T-helper 2 cell treated with Interferon-gamma antibody and Interleukin-4, amounts not matched to agents 100 ng/mL and 5 ng/mL, for 36 hours (primary cell): ENCODE data around the gene SFI1. TPM values are rescaled to one million over a fixed set of nuclear protein-coding genes. Genes with fewer than 3 reads are reported as not detected.
"Not testable (repeated sequence)": the region's sequence is repeated elsewhere in the genome, so short reads cannot be mapped to it uniquely, and the experiment has no call there.

Source experiments
- intact Hi-C: fragments of 100-400 bp; cut with micrococcal nuclease; formaldehyde crosslinking; loops from one replicate; pipeline ENCODE4 v1.15.1; 2023
- total RNA-seq: library from RNA; stranded (reverse); gene quantifications from 2 replicates; pipeline ENCODE4 v1.2.3, GENCODE V29; 2022

The SFI1 gene
- total RNA-seq, 1 donor from 2014 or later = 169 TPM

DNA sequence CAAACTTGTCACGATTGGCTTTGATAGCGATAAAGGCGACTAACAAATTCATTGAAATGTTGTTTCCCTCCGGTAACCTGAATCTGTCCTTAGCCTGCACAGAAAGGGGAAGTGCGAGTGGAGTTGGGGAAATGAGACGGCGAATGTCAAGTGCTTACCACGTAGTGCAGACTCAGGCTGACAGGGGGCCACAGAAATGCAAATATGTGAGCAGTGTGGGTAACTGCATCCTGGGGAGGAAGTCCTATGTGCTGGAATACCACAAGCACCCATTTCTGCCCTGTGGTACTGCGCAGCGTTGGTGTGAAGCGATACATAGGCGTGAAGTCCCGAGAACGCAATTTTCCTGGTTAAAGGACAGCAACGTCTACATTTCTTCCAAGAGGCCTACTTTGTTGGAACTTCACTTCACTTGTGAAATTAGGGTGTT is 5.8 kb upstream of the SFI1 start:
- intact Hi-C loops = loop anchor here (2.0 to 10.0 kb wide), 2 partner anchors 94 to 144 kb away; partner anchors contain the start of gene PATZ1

DNA sequence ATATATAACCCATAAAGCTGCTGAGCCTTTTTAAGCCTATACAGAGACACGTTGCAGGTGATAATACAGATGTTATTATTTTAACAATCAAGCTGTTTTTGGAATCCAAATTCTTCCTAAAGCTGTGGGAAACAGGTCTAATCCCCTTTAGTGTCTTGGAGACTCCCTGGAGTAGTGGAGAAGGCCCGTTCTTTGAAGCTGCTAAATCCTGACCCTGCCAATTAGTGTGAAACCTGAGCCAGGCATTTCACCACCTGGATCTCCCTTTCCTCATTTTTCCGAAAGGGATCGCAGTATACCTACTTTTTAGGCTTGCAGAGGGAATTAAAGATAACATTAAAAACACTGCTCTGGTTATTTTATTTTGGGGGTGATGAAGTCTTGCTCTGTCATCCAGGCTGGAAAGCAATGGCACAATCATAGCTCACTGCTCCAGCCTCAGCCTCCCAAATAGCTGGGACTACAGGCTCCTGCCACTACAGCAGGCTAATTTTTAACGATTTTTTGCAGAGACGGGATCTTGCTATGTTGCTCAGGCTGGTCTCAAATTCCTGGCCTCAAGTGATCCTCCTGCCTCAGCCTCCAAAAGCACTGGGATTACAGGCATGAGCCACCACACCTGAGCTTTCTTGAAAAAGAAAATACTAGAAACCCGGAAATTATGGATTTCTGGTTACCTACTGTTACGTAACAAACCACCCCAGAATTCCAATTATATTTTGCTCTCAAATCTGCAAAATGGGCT is 4.9 kb upstream of the SFI1 start:
- intact Hi-C loops = loop anchor here (2.0 to 10.0 kb wide), 2 partner anchors 93 to 145 kb away; partner anchors contain the start of gene PATZ1

DNA sequence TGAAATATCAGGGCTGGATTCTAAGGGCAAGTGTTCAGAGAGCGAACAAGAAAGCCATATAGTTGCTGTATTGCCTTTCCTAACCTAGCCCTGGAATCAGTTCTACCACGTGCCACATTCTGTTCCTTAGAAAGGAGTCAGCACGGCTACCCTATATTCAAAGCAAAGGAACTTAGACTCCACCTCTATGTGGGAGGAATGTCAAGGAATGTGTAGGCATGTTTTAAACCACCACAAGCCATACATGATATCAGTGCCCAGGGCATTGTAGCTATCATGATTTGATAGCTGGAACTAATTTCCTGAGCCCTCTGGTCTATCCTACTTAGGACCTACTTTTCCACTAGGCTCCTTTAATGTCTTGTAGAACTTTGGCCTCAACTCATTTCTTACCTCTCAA is 4.2 kb upstream of the SFI1 start:
- intact Hi-C loops = loop anchor here (10.0 kb wide), 1 partner anchor 93 kb away; no protein-coding TSS in a partner anchor

DNA sequence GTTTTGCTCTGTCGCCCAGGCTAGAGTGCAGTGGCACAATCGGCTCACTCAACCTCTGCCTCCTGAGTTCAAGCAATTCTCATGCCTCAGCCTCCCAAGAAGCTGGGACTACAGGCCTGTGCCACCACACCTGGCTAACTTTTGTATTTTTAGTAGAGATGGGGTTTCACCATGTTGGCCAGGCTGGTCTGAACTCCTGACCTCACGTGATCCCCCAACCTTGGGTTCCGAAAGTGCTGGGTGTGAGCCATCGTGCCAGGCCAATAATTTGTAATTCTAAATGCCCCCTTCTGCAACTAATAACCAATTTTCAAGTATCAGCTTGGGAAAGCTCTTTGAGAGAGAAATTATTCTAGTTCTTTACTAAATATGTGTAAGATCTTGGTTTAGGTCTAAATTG is 3.0 kb upstream of the SFI1 start:
- intact Hi-C loops = loop anchor here (10.0 kb wide), 1 partner anchor 91 kb away; no protein-coding TSS in a partner anchor

DNA sequence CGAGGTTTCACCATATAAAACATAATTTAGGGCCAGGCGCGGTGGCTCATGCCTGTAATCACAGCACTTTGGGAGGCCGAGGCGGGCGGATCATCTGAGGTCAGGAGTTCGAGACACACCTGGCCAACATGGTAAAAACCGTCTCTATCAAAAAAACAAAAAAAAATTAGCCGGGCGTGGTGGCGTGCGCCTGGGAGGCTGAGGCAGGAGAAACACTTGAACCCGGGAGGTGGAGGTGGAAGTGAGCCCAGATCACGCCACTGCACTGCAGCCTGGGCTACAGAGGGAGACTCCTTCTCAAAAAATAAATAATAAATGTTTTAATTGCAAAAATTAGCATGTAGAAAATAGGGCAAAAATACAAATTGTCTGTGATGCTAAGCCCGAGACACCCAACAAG is 993 bp upstream of the SFI1 start:
- intact Hi-C loops = loop anchor here (5.0 to 10.0 kb wide), 4 partner anchors 42 to 257 kb away; partner anchors contain the start of genes DEPDC5 and PRR14L

DNA sequence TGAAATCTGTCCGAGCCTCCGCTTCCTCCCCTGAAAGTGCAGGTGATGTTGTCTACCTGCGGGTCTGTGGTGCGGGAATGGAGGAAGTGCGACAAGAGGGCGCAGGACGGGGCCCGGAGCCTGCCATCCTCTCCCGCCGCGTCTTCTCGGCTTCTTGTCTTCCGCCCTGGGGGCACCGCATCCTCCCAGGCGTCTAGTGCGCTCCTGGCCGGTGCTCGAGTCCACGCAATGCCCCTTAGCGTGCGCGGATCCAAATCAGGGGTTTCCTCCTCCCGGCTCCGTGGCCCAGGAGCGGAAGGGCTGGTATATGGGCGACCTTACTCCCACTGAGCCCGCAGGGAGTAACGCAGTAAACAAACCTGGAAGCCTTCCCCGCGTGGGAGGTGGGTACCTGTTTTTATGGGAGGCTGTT is 405 bp downstream of the SFI1 start:
- intact Hi-C loops = loop anchor here (1.0 to 10.0 kb wide), 7 partner anchors 7 to 448 kb away; partner anchors contain the start of genes DEPDC5, EIF4ENIF1, PIK3IP1 and PRR14L

DNA sequence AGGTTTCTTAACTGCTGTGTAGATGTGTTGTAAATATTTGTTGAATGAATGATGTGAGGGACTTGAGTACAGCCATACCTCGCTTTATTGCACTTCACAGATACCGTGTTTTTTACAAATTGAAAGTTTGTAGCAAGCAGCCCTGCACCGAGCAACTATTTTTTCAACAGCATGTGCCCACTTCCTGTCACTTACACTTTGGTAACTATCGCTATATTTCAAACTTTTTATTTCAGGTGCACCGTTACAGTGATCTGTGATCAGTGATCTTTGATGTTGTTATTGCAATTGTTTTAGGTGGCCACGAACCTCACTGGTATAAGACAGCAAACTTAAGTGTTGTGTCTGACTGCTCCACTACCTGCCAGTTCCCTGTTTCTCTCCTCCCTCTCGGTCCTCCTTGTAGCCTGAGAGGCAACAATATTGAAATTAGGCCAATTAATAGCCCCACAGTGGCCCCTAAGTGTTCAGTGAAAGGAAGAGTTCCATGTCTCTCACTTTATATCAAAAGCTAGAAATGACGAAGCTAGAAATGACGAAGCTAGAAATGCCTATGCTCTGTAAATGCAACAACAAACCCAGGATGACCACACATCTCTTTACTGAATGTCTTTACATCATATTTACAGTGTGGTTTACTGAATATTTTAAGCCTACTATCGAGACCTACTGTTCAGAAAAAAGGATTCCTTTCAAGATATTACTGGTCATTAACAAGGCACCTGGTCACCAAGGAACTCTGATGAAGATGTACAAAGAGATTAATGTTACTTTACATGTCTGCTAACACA is 1.0 kb downstream of the SFI1 start:
- intact Hi-C loops = loop anchor here (1.0 to 10.0 kb wide), 6 partner anchors 8 to 255 kb away; partner anchors contain the start of genes DEPDC5, EIF4ENIF1, PIK3IP1 and PRR14L

DNA sequence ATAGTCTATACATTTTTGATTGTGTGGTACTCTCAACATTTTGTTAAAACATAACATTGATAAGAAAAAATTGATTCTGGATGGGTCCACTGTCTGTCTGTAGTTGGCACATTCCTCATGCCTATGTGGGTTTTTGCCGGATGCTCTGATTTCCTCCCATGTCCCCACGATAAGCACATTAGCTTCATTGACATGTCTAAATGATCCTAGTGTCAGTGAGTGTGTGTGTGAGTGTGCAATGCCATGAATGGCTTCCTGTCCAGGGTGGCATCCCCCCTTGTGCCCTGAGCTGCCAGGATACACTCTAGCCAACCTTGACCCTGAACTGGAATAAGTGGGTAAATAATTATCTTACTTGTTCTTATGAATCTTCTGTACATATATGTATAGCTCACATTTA is 5.4 kb downstream of the SFI1 start:
- intact Hi-C loops = no loop called here

DNA sequence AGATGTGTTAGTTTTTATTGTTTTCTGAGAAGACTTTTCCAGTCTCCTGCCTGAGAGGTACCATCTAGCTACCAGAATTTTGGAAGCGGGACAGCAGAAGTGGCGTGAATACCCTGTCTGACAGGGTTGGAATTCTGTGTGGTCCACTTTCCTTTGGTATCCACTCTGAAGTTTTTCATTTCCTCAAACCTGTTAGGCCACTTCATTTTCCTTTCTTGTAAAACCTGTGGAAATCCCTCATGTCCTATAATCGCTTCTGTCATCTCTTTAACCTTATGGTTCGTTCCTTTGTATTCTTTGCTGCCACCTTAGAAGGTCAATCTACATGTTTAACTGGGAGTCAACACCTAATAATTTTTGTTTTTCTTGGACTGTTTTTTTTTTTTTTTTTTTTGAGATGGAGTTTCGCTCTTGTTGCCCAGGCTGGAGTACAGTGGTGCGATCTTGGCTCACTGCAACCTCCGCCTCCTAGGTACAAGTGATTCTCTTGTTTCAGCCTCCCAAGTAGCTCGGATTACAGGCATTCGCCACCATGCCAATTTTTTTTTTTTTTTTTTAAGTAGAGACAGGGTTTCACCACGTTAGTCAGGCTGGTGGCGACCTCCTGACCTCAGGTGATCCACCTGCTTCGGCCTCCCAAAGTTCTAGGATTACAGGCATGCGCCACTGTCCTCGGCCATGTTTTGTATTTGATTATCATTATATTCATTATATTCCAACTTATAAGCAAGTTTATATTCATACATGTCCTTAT is 7.1 kb downstream of the SFI1 start:
- intact Hi-C loops = no loop called here

DNA sequence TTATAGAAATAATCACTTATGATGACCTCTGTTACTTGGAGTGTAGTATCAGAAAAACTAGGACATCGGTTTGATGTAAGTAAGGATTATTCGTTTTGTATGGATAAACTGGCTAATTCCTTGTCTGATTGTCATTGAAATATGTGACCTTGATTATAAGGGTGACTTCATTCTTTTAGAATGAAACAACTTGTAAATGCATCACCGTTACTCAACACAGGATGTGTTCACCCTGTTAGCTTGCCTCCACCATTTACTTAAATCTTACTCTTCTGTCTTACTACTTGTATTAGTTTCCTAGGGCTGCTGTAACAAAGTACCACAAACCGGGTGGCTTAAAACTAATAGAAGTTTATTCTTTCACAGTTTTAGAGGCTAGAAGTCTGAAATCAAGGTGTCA is 7.9 kb downstream of the SFI1 start:
- intact Hi-C loops = no loop called here

DNA sequence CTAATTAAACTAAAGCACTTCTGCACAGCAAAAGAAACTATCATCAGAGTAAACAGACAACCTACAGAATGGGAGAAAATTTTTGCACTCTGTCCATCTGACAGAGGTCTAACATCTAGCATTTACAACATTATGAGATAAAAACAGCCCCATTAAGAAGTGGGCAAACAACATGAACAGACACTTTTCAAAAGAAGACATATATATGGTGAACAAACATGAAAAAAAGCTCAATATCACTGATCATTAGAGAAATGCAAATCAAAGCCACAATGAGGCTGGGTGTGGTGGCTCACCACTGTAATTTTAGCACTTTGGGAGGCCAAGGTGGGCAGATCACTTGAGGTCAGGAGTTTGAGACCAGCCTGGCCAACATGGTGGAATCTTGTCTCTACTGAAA is 11.2 kb downstream of the SFI1 start:
- intact Hi-C loops = not testable (repeated sequence)

DNA sequence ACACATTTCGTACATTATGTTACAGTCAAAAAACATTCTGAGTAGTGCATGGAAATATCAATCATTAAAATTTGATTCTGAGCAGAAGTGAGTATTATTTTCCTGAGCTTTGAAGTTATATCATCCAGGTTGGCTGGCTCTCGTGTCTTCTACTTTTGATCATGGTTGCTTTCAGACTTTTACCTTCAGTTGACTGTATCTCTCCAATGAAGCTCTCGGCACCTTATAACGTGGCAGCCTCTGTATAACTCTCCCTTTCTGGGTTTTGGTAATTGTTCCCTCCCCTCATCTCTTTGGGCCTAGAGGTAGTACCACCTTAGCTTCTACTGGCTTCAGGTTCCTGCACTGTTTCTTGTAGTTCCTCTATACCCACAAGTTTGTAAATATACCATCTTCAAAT is 12.2 kb downstream of the SFI1 start:
- intact Hi-C loops = no loop called here

DNA sequence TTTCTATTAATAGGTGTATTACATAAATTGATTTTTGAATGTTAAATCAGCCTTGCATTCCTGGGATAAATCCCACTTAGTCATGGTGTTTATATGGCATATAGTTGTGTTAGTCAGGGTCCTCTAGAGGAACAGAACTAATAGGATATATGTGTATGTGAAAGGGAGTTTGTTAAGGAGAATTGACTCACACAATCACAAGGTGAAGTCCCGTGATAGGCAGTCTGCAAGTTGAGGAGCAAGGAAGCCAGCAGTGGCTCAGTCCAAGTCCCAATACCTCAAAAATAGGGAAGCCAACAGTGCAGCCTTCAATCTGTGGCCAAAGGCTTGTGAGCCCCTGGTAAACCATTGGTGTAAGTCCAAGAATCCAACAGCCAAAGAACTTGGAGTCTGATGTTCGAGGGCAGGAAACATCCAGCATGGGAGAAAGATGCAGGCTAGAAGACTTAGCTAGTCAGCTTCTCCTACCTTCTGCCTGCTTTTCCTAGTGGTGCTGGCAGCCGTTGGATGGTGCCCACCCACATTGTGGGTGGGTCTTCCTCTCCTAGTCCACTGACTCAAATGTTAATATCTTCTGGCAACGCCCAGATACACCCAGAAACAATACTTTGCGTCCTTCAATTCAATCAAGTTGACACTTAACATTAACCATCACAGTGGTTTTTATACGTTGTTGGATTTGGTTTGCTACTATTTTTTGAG is 12.9 kb downstream of the SFI1 start:
- intact Hi-C loops = no loop called here

DNA sequence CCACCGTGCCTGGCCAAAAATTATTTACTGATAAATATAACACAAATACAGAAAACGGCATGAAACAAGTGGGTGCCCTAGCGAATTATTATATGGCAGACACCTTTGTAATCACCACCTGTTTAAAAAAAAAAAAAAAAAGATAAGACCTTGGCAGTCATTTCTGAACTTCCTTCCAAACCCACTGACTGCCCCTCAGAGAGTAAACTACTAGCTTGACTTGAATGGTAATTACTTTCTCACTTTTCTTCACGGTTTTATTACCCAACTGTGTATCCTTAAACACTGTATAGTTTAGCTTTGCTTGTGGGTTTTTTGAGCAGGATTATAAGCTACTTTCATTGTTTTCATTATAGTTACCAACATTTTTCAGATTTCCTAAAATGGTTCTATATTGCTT is 23.7 kb downstream of the SFI1 start:
- intact Hi-C loops = no loop called here

DNA sequence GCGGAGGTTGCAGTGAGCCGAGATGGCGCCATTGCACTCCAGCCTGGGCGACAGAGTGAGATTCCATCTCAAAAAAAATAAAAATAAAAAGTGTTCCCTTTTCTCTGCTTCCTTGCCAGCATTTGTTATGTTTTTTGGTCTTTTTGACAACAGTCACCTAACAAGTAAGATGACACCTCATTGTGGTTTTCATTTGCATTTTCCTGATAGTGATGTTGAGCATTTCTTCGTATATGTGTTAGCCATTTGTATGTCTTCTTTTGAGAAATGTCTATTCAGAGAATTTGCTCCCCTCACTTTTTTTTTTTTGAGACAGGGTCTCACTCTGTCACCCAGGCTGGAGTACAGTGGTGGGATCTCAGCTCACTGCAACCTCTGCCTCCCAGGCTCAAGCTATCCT is 27.8 kb downstream of the SFI1 start:
- intact Hi-C loops = not testable (repeated sequence)

DNA sequence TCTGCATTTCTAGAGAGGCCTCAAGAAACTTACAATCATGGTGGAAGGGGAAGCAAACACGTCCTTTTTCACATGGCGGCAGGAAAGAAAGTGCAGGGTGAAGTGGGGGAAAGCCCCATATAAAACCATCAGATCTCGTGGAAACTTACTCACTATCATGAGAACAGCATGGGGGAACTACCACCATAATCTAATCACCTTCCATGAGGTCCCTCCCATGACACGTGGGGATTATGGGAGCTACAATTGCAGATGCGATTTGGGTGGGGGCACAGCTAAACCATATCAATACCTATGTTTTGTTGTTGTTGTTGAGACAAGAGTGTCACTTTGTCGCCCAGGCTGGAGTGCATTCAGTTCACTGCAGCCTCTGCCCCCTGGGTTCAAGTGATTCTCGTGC is 29.9 kb downstream of the SFI1 start:
- intact Hi-C loops = no loop called here

DNA sequence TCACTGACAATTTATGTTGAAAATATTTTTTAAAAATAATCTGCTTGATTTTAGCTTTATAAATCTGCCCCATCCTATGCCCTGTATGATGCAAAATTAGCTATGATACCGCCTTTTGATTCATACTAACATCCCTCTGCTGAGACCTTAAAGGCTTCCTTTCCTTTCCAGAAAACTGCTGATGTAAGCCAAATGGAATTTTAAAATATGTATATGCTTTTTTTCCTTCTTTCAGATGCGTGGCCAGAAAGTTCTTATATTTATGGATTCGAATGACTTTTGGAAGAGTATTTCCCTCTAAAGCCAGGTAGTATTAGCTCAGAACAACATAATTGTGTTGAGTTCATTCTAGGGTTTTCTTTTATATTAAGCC is 34.5 kb downstream of the SFI1 start:
- intact Hi-C loops = no loop called here

DNA sequence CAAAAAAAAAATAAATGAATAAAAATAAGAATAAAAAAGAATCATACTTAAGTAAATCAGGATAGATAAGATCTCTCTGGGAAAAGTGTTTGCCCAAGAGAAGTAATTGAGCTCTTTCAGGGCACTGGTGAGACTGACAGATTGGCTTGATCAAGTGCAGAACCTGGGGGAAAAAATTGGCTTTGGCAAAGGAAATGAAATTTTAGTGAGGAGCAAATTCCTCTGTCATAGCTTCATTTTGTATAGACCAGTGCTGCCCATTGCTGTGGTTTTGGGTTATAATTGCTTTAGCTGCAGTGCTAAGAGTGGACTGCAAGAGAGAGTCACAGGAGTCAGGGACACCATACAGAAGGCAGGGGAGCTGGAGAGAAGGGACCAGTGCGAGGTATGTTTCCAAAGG is 35.7 kb downstream of the SFI1 start:
- intact Hi-C loops = no loop called here

DNA sequence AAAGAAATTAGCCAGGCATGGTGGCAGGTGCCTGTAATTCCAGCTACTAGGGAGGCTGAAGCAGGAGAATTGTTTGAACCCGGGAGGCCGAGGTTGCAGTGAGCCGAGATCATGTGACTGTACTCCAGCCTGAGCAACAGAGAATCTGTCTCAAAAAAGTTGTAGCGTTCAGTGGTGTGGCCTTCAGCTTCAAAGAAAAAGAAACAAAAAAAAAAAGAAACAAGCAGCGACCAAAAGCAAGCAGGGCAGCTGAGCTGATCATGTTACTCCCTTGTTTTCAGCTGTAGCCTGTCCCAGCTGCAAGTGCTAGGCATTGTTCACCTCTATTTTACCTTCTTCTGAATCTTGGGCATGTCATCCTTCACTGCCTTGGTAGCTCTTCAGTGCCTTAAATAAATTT is 37.0 kb downstream of the SFI1 start:
- intact Hi-C loops = no loop called here

DNA sequence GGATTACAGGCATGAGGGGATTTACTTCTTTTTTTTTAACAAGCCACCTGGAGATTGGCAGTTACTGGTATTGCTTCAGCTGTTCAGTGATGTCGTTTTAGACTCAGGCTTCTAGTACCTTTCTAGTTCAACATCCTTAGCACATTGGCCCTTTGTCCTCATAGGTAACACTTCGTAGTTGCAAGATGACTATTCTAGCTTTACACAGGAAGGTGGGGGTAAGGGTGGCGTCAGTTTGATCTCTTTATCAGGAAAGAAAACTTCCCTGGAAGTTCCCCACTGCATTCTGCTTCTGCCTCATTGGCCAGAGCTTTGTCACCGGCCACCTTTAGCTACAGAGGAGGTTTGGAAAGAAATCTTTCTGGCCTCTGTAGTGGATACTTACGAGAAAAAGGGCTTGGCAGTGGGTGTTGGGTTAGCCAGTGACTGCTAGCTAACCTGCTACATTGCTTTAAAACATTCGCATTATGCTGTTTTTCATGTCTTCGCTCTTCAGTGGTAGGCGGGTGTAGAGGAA is 40.7 kb downstream of the SFI1 start:
- intact Hi-C loops = loop anchor here (5.0 kb wide), 1 partner anchor 40 kb away; the partner anchor contains the start of gene SFI1
